ENCODE data around the gene MYD88. TPM values are rescaled to one million over a fixed set of nuclear protein-coding genes. Genes with fewer than 3 reads are reported as not detected.

Gene MYD88
- total RNA-seq, 1 donor from 2014 or later: 45.9 TPM

- Histone ChIP-seq H3K4me3 (no peak overlapping the region), H3K4me1 (no peaks in the 10 kb centered on the region), H3K27ac (no peak overlapping the region), H3K27me3 (no peaks in the 10 kb centered on the region), H3K36me3 (no peaks in the 10 kb centered on the region), H3K9me3 (no peaks in the 10 kb centered on the region)
- DNase-seq (ENCODE audit: extremely low spot score in 2 of 2): no peak
- no peak for TF ChIP-seq CTCF (IDR thresholded peaks at IDR 0.05)
- no peak for TF ChIP-seq POLR2AphosphoS5 (IDR thresholded peaks at IDR 0.05; ENCODE audit: insufficient read depth in 1 of 2, low read depth in 1 of 2)
- no peak for TF ChIP-seq POLR2A (IDR thresholded peaks at IDR 0.05)
- intact Hi-C loops (cut with DNase I): no loop called here
These were observed 26.6 kb upstream of the MYD88 start for GRCh38 chr3:38111696-38112377.

GRCh38 chr3:38112378-38112761, 26.1 kb upstream of the MYD88 start:
- no peak overlapping the region for H3K27ac ChIP-seq
- H3K4me1 ChIP-seq: no peaks in the 10 kb centered on the region
- H3K9me3 ChIP-seq: no peaks in the 10 kb centered on the region
- H3K27me3 ChIP-seq: no peaks in the 10 kb centered on the region
- intact Hi-C loops (cut with DNase I): no loop called here
- no peak for TF ChIP-seq CTCF (IDR thresholded peaks at IDR 0.05)
- no peak for TF ChIP-seq POLR2A (IDR thresholded peaks at IDR 0.05)
- TF ChIP-seq POLR2AphosphoS5 (IDR thresholded peaks at IDR 0.05; ENCODE audit: insufficient read depth in 1 of 2, low read depth in 1 of 2): no peak
- no peak for DNase-seq (ENCODE audit: extremely low spot score in 2 of 2)
- no peaks in the 10 kb centered on the region for H3K36me3 ChIP-seq
- no peak overlapping the region for H3K4me3 ChIP-seq

- TF ChIP-seq POLR2A (IDR thresholded peaks at IDR 0.05): no peak
- no peak for TF ChIP-seq CTCF (IDR thresholded peaks at IDR 0.05)
- no peak for TF ChIP-seq POLR2AphosphoS5 (IDR thresholded peaks at IDR 0.05; ENCODE audit: insufficient read depth in 1 of 2, low read depth in 1 of 2)
- no peak overlapping the region for H3K4me3 ChIP-seq
- no peak overlapping the region for H3K27ac ChIP-seq
- no peaks in the 10 kb centered on the region for H3K36me3 ChIP-seq
- no peak for DNase-seq (ENCODE audit: extremely low spot score in 2 of 2)
- H3K4me1 ChIP-seq: no peaks in the 10 kb centered on the region
- no peaks in the 10 kb centered on the region for H3K27me3 ChIP-seq
- intact Hi-C loops (cut with DNase I): no loop called here
- no peaks in the 10 kb centered on the region for H3K9me3 ChIP-seq
These were observed 24.2 kb upstream of the MYD88 start for GRCh38 chr3:38114052-38114874.

GRCh38 chr3:38114875-38115644, 23.4 kb upstream of the MYD88 start:
- DNase-seq (ENCODE audit: extremely low spot score in 2 of 2): no peak
- no peaks in the 10 kb centered on the region for H3K4me1 ChIP-seq
- H3K4me3 ChIP-seq: no peak overlapping the region
- H3K36me3 ChIP-seq: no peaks in the 10 kb centered on the region
- intact Hi-C loops (cut with DNase I): no loop called here
- TF ChIP-seq CTCF (IDR thresholded peaks at IDR 0.05) (no peak), POLR2A (IDR thresholded peaks at IDR 0.05) (no peak), POLR2AphosphoS5 (IDR thresholded peaks at IDR 0.05; ENCODE audit: insufficient read depth in 1 of 2, low read depth in 1 of 2) (no peak)
- H3K27me3 ChIP-seq: no peaks in the 10 kb centered on the region
- no peak overlapping the region for H3K27ac ChIP-seq
- H3K9me3 ChIP-seq: no peaks in the 10 kb centered on the region

All from vagina (tissue), 2 donors.